Posterior vena cava (tissue), 2 donors: ENCODE results near the gene FGFR2. TPM values are rescaled to one million over a fixed set of nuclear protein-coding genes. Genes with fewer than 3 reads are reported as not detected.

ENCODE experiments used
- DNase-seq: peaks from one replicate; pipeline ENCODE4 v3.0.0-alpha.2; 2020; ENCODE audit warnings: low spot score
- intact Hi-C, 2 donors: fragments of 100-400 bp; cut with DNase I; formaldehyde crosslinking; loops; one replicate each; pipeline versions ENCODE4 v1.14.1 to v1.14.2; 2022 to 2023
- total RNA-seq, 2 donors: library from RNA; stranded (reverse); fragmentation: NEBNext Ultra II Directional; extraction: Animal tissue kit (Norgen Biotek cat#: 25700); gene quantifications; one replicate each; pipeline ENCODE4 v1.2.1, GENCODE V29; 2021
- donor health status: DM: yes; HTN: yes; CAD: no.
- donor health status: DM: yes; HTN: yes; CAD: no.

The FGFR2 gene
- total RNA-seq, 2 donors from 2014 or later, result 16.4 to 17.7 TPM

DNA sequence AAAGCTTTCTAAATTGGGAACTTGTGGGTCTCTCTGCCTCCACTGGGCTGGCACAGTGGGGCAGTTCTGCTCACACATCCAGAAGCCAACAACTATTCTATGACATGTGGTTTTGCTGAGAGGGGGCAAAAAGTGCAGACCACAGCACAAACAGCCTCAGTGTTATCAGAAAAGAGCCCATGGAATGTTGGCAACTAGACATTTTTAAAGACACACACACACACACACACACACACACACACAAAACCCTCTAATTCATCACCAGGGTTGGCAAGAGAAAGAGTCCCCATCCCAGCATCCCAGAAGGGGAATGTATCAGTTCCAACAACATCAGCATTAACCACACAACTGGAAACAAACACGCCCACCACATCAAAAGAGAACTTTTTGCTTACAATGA, 117.1 kb downstream of the FGFR2 start:
- DNase-seq, result no peak
- intact Hi-C loops, result no loop called here

DNA sequence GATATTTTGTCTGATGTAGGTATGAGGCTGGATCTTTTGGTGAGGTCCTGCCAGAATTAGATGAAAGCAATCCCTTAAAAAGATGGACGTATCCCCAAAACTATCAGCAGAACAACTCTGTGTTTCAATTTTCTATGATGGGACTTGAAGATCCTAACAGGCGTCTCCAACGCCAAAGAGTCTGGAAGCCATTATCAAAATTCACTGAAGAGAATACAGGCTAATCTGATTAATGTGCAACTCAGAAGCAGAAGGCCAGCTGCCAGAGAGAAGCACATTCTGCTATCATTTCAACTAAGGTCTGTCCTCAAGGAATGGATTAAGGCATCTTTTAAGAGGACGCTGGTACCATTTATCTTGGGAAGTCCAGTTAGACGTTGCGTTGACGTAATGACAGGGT, 119.7 kb downstream of the FGFR2 start:
- DNase-seq, result no peak
- intact Hi-C loops, result no loop called here

- intact Hi-C loops, result no loop called here
- no peak for DNase-seq
These were observed 128.2 kb downstream of the FGFR2 start for GRCh38 chr10:121469797-121470606.

DNA sequence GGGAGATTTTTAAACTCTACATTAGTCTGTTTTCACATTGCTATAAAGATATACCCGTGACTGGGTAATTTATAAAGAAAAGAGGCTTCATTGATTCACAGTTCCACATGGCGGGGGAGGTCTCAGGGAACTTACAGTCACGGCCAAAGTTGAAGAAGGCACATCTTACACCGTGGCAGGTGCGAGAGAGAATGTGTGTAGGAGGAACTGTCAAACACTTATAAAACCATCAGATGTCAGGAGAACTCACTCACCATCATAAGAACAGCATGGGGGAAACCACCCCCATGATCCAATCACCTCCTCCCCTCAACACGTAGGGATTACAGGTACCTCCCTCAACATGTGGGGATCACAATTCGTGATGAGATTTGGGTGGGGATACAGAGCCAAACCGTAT, 129.5 kb downstream of the FGFR2 start:
- intact Hi-C loops, result no loop called here

GRCh38 chr10:121466424-121466823, 131.8 kb downstream of the FGFR2 start:
- intact Hi-C loops, result no loop called here
- no peak for DNase-seq

More for the DNA sequence above, 129.5 kb downstream of the FGFR2 start:
- DNase-seq, result no peak

- intact Hi-C loops, result no loop called here
- DNase-seq, result peak; percentile 67
These were observed 133.0 kb downstream of the FGFR2 start for GRCh38 chr10:121465215-121465614.

- DNase-seq, result no peak
- intact Hi-C loops, result no loop called here
These were observed 133.7 kb downstream of the FGFR2 start for GRCh38 chr10:121464517-121464916.

- intact Hi-C loops, result no loop called here
- no peak for DNase-seq
These were observed 135.3 kb downstream of the FGFR2 start for GRCh38 chr10:121462955-121463354.

DNA sequence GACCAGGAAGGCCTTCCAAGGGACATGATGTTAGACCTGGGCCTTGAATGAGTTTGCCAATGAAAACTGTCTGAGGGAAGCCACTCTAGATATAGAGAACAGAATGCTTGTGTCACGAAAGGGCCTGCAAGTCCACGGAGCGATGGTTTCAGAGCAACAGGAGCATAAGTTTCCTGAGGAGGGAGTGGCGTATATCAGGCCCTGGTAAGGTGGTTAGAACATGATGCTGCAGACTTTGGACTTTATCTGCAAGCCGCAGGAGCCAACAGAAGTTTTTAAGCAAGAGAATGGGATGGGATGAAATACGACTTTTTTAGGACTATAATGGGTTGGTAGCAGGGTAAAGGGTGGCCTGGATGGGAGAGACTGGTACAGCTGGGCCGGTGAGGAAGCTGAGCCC, 136.0 kb downstream of the FGFR2 start:
- no peak for DNase-seq
- intact Hi-C loops, result no loop called here

- intact Hi-C loops, result no loop called here
- no peak for DNase-seq
These were observed 136.9 kb downstream of the FGFR2 start for GRCh38 chr10:121461307-121461706.

GRCh38 chr10:121460733-121461132, 137.5 kb downstream of the FGFR2 start:
- intact Hi-C loops, result no loop called here
- no peak for DNase-seq

DNA sequence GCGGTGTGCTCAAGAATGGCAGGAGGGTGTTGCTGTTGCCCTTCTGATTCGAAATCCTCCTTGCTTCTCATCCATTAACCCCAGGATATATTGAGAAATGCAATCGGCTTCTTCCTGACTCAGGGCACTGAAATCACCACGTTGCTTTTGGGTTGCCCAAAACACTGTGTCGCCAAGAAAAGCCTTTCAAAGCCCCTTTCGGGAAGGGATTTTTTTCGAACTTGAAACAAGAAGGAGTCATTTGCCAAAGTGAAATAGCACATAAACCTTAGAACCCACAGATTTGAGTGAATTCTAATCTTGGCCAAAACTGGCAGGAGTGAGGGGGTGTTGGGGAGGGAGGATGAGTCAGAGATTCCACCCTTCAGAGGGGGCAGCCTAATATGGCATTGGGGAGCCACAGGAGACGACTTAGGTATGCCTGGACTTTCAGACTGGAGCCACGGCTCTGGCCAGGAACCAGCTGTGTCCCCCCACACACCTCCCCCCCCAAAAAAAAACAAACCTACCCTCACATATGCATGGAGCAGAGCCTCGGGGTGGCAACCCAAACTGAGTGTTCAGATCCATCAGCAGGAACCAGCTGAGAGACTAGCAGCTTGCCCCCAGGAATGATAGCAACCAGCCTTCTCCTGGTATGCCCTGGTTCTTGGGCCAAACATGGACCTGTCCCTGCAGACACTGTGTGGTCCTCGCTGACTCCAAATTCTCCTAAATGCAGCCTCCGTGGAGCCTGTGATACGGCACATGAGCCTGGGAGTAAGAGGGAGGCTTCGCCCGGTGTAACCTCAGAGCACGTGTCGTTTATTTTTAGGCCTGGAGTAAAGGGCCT, 138.4 kb downstream of the FGFR2 start:
- intact Hi-C loops, result loop anchor here in 1 of 2 donors (10.0 kb wide), 1 partner anchor 135 kb away; the partner anchor contains the start of gene FGFR2
- DNase-seq, result no peak

DNA sequence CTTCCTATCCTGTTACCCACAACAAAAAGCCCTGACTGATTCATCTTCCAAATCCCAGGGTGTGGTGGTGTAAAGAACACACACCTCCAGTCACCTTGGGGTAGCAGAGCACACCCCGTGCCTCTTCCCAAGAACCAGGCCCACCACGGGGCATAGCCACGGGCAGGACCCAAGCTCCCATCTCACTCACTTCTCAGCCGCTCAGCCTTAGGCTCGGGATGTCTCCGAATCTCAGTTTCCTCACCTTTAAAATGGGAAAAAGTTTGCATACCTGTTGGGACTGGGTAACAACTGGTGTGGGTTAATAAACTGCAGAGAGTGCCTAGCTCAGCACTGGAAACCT, 139.0 kb downstream of the FGFR2 start:
- DNase-seq, result no peak
- intact Hi-C loops, result loop anchor here in 1 of 2 donors (10.0 kb wide), 1 partner anchor 136 kb away; the partner anchor contains the start of gene FGFR2

DNA sequence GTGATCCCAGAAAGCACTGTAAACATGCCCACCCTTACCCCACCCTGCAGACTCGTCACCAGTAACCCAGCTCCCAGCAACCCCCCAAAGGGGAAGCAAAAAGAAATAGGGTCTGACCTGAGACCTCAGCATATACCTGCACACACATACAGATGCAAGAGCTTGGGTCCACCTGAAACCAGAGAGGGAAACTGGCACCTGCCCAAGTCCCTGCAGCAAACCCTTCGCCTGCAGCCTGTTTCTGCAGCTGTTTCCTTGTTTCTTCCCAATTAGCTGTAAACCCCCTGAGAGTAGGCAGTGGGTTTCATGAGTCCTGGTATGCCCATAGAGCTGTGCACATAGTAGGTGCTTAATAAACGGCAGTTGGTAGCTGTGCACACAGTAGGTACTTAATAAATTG, 140.5 kb downstream of the FGFR2 start:
- no peak for DNase-seq
- intact Hi-C loops, result loop anchor here in 1 of 2 donors (10.0 kb wide), 1 partner anchor 137 kb away; the partner anchor contains the start of gene FGFR2

DNA sequence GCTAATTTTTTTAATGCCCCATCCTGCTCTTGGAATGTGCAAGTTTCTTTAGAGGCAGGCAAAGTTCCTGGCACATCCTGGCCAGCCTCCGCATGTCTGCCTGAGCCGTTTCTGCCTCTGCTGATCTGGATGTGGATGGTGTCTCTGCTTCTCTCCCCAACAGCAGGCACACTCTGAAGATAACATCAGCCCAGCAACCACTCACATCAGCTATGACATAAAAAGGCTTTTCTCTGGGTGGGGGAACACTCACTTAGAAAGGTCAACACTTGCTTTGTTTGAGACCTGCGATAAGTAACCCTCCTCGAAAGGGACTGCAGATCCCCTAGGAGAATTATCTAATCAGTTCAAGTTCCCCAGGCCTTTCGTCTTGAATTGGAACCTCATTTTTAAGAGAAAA, 142.9 kb downstream of the FGFR2 start:
- intact Hi-C loops, result loop anchor here in 1 of 2 donors (10.0 kb wide), 1 partner anchor 139 kb away; the partner anchor contains the start of gene FGFR2
- no peak for DNase-seq

GRCh38 chr10:121454781-121455180, 143.5 kb downstream of the FGFR2 start:
- DNase-seq, result no peak
- intact Hi-C loops, result loop anchor here in 1 of 2 donors (10.0 kb wide), 1 partner anchor 140 kb away; the partner anchor contains the start of gene FGFR2

- intact Hi-C loops, result loop anchor here in 1 of 2 donors (10.0 kb wide), 1 partner anchor 142 kb away; the partner anchor contains the start of gene FGFR2
- DNase-seq, result no peak
These were observed 145.1 kb downstream of the FGFR2 start for GRCh38 chr10:121453160-121453559.

- no peak for DNase-seq
- intact Hi-C loops, result loop anchor here in 1 of 2 donors (10.0 kb wide), 1 partner anchor 142 kb away; the partner anchor contains the start of gene FGFR2
These were observed 145.7 kb downstream of the FGFR2 start for GRCh38 chr10:121452581-121452980.

DNA sequence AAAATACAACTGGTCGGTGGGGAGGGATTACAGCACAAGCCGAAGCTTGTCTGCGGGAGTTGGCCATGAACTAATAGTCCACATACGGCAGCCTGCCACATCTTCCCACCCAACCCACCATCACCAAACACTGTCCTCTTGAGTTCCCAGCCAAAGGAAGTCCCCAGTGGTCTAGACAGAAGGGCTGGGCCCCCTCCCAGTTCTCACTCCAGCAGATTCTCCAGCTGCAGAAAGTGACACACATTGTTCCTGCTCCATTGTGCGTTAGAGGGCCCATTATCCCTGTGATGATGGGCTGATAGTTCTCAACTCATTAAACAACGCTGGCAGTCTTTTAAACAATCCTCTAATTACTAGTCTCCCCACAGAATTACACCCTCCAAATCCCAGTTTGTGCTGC, 148.0 kb downstream of the FGFR2 start:
- intact Hi-C loops, result loop anchor here in 1 of 2 donors (10.0 kb wide), 1 partner anchor 145 kb away; the partner anchor contains the start of gene FGFR2
- no peak for DNase-seq

GRCh38 chr10:121449482-121449924, 148.7 kb downstream of the FGFR2 start:
- intact Hi-C loops, result no loop called here
- DNase-seq, result no peak
